Astrocyte (in vitro differentiated cells and primary cell): ENCODE results near the gene BANP. TPM values are rescaled to one million over a fixed set of nuclear protein-coding genes. Genes with fewer than 3 reads are reported as not detected.
A peak's percentile ranks its signal among the peaks of the same experiment; 100 is the strongest.

ENCODE experiments used
- DNase-seq: peaks from one replicate; pipeline ENCODE4 v3.0.0-alpha.2; 2010; ENCODE audit warnings: low read depth
- FAIRE-seq: peaks from 2 replicates; lab custom pipeline; 2011; peaks lifted over from hg19 to GRCh38; lab: Jason Lieb, UNC
- H2AFZ ChIP-seq: 2 replicates; pipeline ENCODE4 v1.6.0; 2012; ENCODE audit warnings: low read depth, low read length, inconsistent platforms
- H3K27ac ChIP-seq: 2 replicates; pipeline ENCODE4 v1.5.1; 2011; ENCODE audit warnings: low read depth, low read length, inconsistent platforms
- H3K27me3 ChIP-seq: 2 replicates; pipeline ENCODE4 v1.6.0; 2011; ENCODE audit warnings: low read length, inconsistent platforms; ENCODE audit not compliant: insufficient read depth
- H3K36me3 ChIP-seq: 2 replicates; pipeline ENCODE4 v1.5.1; 2011; ENCODE audit warnings: low read length, inconsistent platforms; ENCODE audit not compliant: insufficient read depth
- H3K4me1 ChIP-seq: 2 replicates; pipeline ENCODE4 v1.5.1; 2011; ENCODE audit warnings: low read length, inconsistent platforms; ENCODE audit not compliant: insufficient read depth
- H3K4me2 ChIP-seq: 2 replicates; pipeline ENCODE4 v1.6.0; 2012; ENCODE audit warnings: low read length, inconsistent platforms
- H3K4me3 ChIP-seq: 2 replicates; pipeline ENCODE4 v1.5.1; 2011; ENCODE audit warnings: low read depth, mild to moderate bottlenecking, low read length, inconsistent platforms; ENCODE audit not compliant: insufficient read depth
- H3K79me2 ChIP-seq: 2 replicates; pipeline ENCODE4 v1.6.0; 2012; ENCODE audit warnings: mild to moderate bottlenecking, low read length, inconsistent platforms; ENCODE audit not compliant: insufficient read depth
- H3K9ac ChIP-seq: 2 replicates; pipeline ENCODE4 v1.6.0; 2012; ENCODE audit warnings: mild to moderate bottlenecking, low read length, inconsistent platforms
- H3K9me3 ChIP-seq: 2 replicates; pipeline ENCODE4 v1.5.1; 2012; ENCODE audit warnings: low read depth, mild to moderate bottlenecking, low read length, inconsistent platforms; ENCODE audit not compliant: insufficient read depth
- H4K20me1 ChIP-seq: 2 replicates; pipeline ENCODE4 v1.6.0; 2012; ENCODE audit warnings: low read length, inconsistent platforms; ENCODE audit not compliant: insufficient read depth
- H3K27ac Mint-ChIP-seq: one replicate; pipeline ENCODE4 v1.8.0; 2021; ENCODE audit warnings: mild to moderate bottlenecking, mixed read lengths; ENCODE audit not compliant: unreplicated experiment
- H3K27me3 Mint-ChIP-seq: one replicate; pipeline ENCODE4 v1.8.0; 2021; ENCODE audit warnings: low read depth, mixed read lengths; ENCODE audit not compliant: unreplicated experiment
- H3K36me3 Mint-ChIP-seq: one replicate; pipeline ENCODE4 v1.8.0; 2021; ENCODE audit warnings: low read depth, mixed read lengths; ENCODE audit not compliant: unreplicated experiment
- H3K4me1 Mint-ChIP-seq: one replicate; pipeline ENCODE4 v1.8.0; 2021; ENCODE audit warnings: low read depth, mixed read lengths; ENCODE audit not compliant: unreplicated experiment
- H3K4me3 Mint-ChIP-seq: one replicate; pipeline ENCODE4 v1.8.0; 2021; ENCODE audit warnings: mild to moderate bottlenecking, moderate library complexity, mixed read lengths; ENCODE audit not compliant: unreplicated experiment
- H3K9me3 Mint-ChIP-seq: one replicate; pipeline ENCODE4 v1.8.0; 2021; ENCODE audit warnings: mild to moderate bottlenecking, mixed read lengths; ENCODE audit not compliant: unreplicated experiment
- CTCF ChIP-seq: IDR thresholded peaks from 2 replicates; pipeline ENCODE4 v1.5.1; 2011; ENCODE audit warnings: low read depth, mild to moderate bottlenecking, inconsistent platforms, low read length, moderate library complexity; ENCODE audit not compliant: insufficient read depth
- EZH2 ChIP-seq: IDR thresholded peaks from 2 replicates; pipeline ENCODE4 v1.6.1; 2012; ENCODE audit warnings: mild to moderate bottlenecking, low read length, inconsistent platforms; ENCODE audit not compliant: insufficient read depth
- total RNA-seq: library from RNA; stranded (reverse); gene quantifications from 2 replicates; pipeline ENCODE4 v1.2.1, GENCODE V29; 2021

The BANP gene
- total RNA-seq, 1 donor from 2014 or later = 28.9 TPM

- no peaks in the 10 kb centered on the region for H4K20me1 ChIP-seq
- no peaks in the 10 kb centered on the region for H3K36me3 ChIP-seq
- H3K4me2 ChIP-seq = peak overlapping the region; percentile 89
- Mint-ChIP-seq H3K27ac (no peak overlapping the region), H3K4me3 (no peak overlapping the region), H3K27me3 (no peaks in the 10 kb centered on the region), H3K36me3 (no peaks in the 10 kb centered on the region), H3K9me3 (no peaks in the 10 kb centered on the region), H3K4me1 (no peaks in the 10 kb centered on the region)
- no peaks in the 10 kb centered on the region for H3K79me2 ChIP-seq
- peak overlapping the region; percentile 77 for H3K9ac ChIP-seq
- peaks cover 6% of the 10 kb centered on the region for H3K4me1 ChIP-seq
- no peaks in the 10 kb centered on the region for H3K27me3 ChIP-seq
- no peak for FAIRE-seq
- TF ChIP-seq EZH2 = no peak
- no peak for TF ChIP-seq CTCF
- peak overlapping the region; percentile 86 for H2AFZ ChIP-seq
- no peaks in the 10 kb centered on the region for H3K9me3 ChIP-seq
- no peak overlapping the region for H3K27ac ChIP-seq
- H3K4me3 ChIP-seq = peak overlapping the region; percentile 53
- peak; percentile 83 for DNase-seq
Measured at GRCh38 chr16:87945351-87946042, 5.7 kb upstream of the BANP start.

GRCh38 chr16:87946596-87947347 lies 4.5 kb upstream of the BANP start:
- no peaks in the 10 kb centered on the region for H3K36me3 ChIP-seq
- H3K79me2 ChIP-seq = peaks cover 2% of the 10 kb centered on the region
- no peak overlapping the region for H3K4me2 ChIP-seq
- Mint-ChIP-seq H3K4me3 (no peak overlapping the region), H3K4me1 (no peaks in the 10 kb centered on the region), H3K36me3 (no peaks in the 10 kb centered on the region), H3K27ac (peak overlapping the region; percentile 7), H3K9me3 (no peaks in the 10 kb centered on the region), H3K27me3 (no peaks in the 10 kb centered on the region)
- H3K4me1 ChIP-seq = peaks cover 6% of the 10 kb centered on the region
- H3K9ac ChIP-seq = no peak overlapping the region
- DNase-seq (no peak), FAIRE-seq (no peak)
- H3K27ac ChIP-seq = no peak overlapping the region
- H3K4me3 ChIP-seq = no peak overlapping the region
- no peak overlapping the region for H2AFZ ChIP-seq
- no peak for TF ChIP-seq EZH2
- no peak for TF ChIP-seq CTCF
- no peaks in the 10 kb centered on the region for H4K20me1 ChIP-seq
- no peaks in the 10 kb centered on the region for H3K27me3 ChIP-seq
- no peaks in the 10 kb centered on the region for H3K9me3 ChIP-seq
